ENCODE results near the gene ADIPOQ.
"Not testable (repeated sequence)": the region's sequence is repeated elsewhere in the genome, so short reads cannot be mapped to it uniquely, and the experiment has no call there.

Gene ADIPOQ

GRCh38 chr3:186854146-186854545, 11.6 kb downstream of the ADIPOQ start:
- no peaks in the 10 kb centered on the region for H3K4me1 ChIP-seq (ENCODE audit: control insufficient read depth, insufficient read depth, low read length)
- no peak overlapping the region for H3K9ac ChIP-seq (ENCODE audit: low read depth, low read length)
- no peak overlapping the region for H3K4me3 ChIP-seq (ENCODE audit: low read length)
- H3K4me2 ChIP-seq (ENCODE audit: low read length): no peak overlapping the region
- H3K9me3 ChIP-seq (replicated peaks; ENCODE audit: low read length): no peaks in the 10 kb centered on the region
- peaks cover 6% of the 10 kb centered on the region for H3K27me3 ChIP-seq (ENCODE audit: control insufficient read depth, insufficient read depth, low read length)
- H3K36me3 ChIP-seq (ENCODE audit: insufficient read depth, low read length): no peaks in the 10 kb centered on the region

- no peaks in the 10 kb centered on the region for H3K36me3 ChIP-seq (ENCODE audit: insufficient read depth, low read length)
- H3K4me3 ChIP-seq (ENCODE audit: low read length): no peak overlapping the region
- H3K4me2 ChIP-seq (ENCODE audit: low read length): no peak overlapping the region
- H3K9ac ChIP-seq (ENCODE audit: low read depth, low read length): no peak overlapping the region
- no peaks in the 10 kb centered on the region for H3K9me3 ChIP-seq (replicated peaks; ENCODE audit: low read length)
- H3K27me3 ChIP-seq (ENCODE audit: control insufficient read depth, insufficient read depth, low read length): peaks cover 6% of the 10 kb centered on the region
- no peaks in the 10 kb centered on the region for H3K4me1 ChIP-seq (ENCODE audit: control insufficient read depth, insufficient read depth, low read length)
These were observed 12.4 kb downstream of the ADIPOQ start for GRCh38 chr3:186854954-186855353.

GRCh38 chr3:186857743-186858142, 15.2 kb downstream of the ADIPOQ start:
- Histone ChIP-seq H3K36me3 (ENCODE audit: insufficient read depth, low read length) (no peaks in the 10 kb centered on the region), H3K4me3 (ENCODE audit: low read length) (no peak overlapping the region), H3K27me3 (ENCODE audit: control insufficient read depth, insufficient read depth, low read length) (no peaks in the 10 kb centered on the region), H3K9ac (ENCODE audit: low read depth, low read length) (no peak overlapping the region), H3K4me2 (ENCODE audit: low read length) (no peak overlapping the region), H3K4me1 (ENCODE audit: control insufficient read depth, insufficient read depth, low read length) (no peaks in the 10 kb centered on the region), H3K9me3 (replicated peaks; ENCODE audit: low read length) (no peaks in the 10 kb centered on the region)

GRCh38 chr3:186865215-186865853, 22.8 kb downstream of the ADIPOQ start:
- not testable (repeated sequence) for H3K4me1 ChIP-seq (ENCODE audit: control insufficient read depth, insufficient read depth, low read length); H3K27me3 ChIP-seq (ENCODE audit: control insufficient read depth, insufficient read depth, low read length); H3K9me3 ChIP-seq (replicated peaks; ENCODE audit: low read length); H3K4me3 ChIP-seq (ENCODE audit: low read length); H3K4me2 ChIP-seq (ENCODE audit: low read length); H3K9ac ChIP-seq (ENCODE audit: low read depth, low read length); H3K36me3 ChIP-seq (ENCODE audit: insufficient read depth, low read length)

- H3K4me3 ChIP-seq (ENCODE audit: low read length); H3K9ac ChIP-seq (ENCODE audit: low read depth, low read length); H3K27me3 ChIP-seq (ENCODE audit: control insufficient read depth, insufficient read depth, low read length); H3K4me1 ChIP-seq (ENCODE audit: control insufficient read depth, insufficient read depth, low read length); H3K4me2 ChIP-seq (ENCODE audit: low read length); H3K36me3 ChIP-seq (ENCODE audit: insufficient read depth, low read length); H3K9me3 ChIP-seq (replicated peaks; ENCODE audit: low read length): not testable (repeated sequence)
These were observed 23.6 kb downstream of the ADIPOQ start for GRCh38 chr3:186866095-186866494.

- Histone ChIP-seq H3K9me3 (replicated peaks; ENCODE audit: low read length) (no peaks in the 10 kb centered on the region), H3K36me3 (ENCODE audit: insufficient read depth, low read length) (no peaks in the 10 kb centered on the region), H3K4me1 (ENCODE audit: control insufficient read depth, insufficient read depth, low read length) (no peaks in the 10 kb centered on the region), H3K9ac (ENCODE audit: low read depth, low read length) (no peak overlapping the region), H3K4me3 (ENCODE audit: low read length) (no peak overlapping the region), H3K27me3 (ENCODE audit: control insufficient read depth, insufficient read depth, low read length) (no peaks in the 10 kb centered on the region), H3K4me2 (ENCODE audit: low read length) (no peak overlapping the region)
These were observed 27.0 kb downstream of the ADIPOQ start for GRCh38 chr3:186869253-186870100.

GRCh38 chr3:186870421-186871201, 28.1 kb downstream of the ADIPOQ start:
- H3K4me2 ChIP-seq (ENCODE audit: low read length): no peak overlapping the region
- H3K4me3 ChIP-seq (ENCODE audit: low read length): no peak overlapping the region
- no peaks in the 10 kb centered on the region for H3K27me3 ChIP-seq (ENCODE audit: control insufficient read depth, insufficient read depth, low read length)
- H3K9ac ChIP-seq (ENCODE audit: low read depth, low read length): no peak overlapping the region
- no peaks in the 10 kb centered on the region for H3K9me3 ChIP-seq (replicated peaks; ENCODE audit: low read length)
- no peaks in the 10 kb centered on the region for H3K36me3 ChIP-seq (ENCODE audit: insufficient read depth, low read length)
- no peaks in the 10 kb centered on the region for H3K4me1 ChIP-seq (ENCODE audit: control insufficient read depth, insufficient read depth, low read length)

GRCh38 chr3:186871403-186871924, 29.0 kb downstream of the ADIPOQ start:
- Histone ChIP-seq H3K27me3 (ENCODE audit: control insufficient read depth, insufficient read depth, low read length) (no peaks in the 10 kb centered on the region), H3K9ac (ENCODE audit: low read depth, low read length) (no peak overlapping the region), H3K9me3 (replicated peaks; ENCODE audit: low read length) (no peaks in the 10 kb centered on the region), H3K4me2 (ENCODE audit: low read length) (no peak overlapping the region), H3K36me3 (ENCODE audit: insufficient read depth, low read length) (no peaks in the 10 kb centered on the region), H3K4me1 (ENCODE audit: control insufficient read depth, insufficient read depth, low read length) (no peaks in the 10 kb centered on the region), H3K4me3 (ENCODE audit: low read length) (no peak overlapping the region)

- H3K36me3 ChIP-seq (ENCODE audit: insufficient read depth, low read length); H3K9me3 ChIP-seq (replicated peaks; ENCODE audit: low read length); H3K9ac ChIP-seq (ENCODE audit: low read depth, low read length); H3K4me3 ChIP-seq (ENCODE audit: low read length); H3K4me2 ChIP-seq (ENCODE audit: low read length); H3K4me1 ChIP-seq (ENCODE audit: control insufficient read depth, insufficient read depth, low read length); H3K27me3 ChIP-seq (ENCODE audit: control insufficient read depth, insufficient read depth, low read length): not testable (repeated sequence)
These were observed 31.3 kb downstream of the ADIPOQ start for GRCh38 chr3:186873796-186874195.

GRCh38 chr3:186874216-186874615, 31.7 kb downstream of the ADIPOQ start:
- H3K9ac ChIP-seq (ENCODE audit: low read depth, low read length); H3K27me3 ChIP-seq (ENCODE audit: control insufficient read depth, insufficient read depth, low read length); H3K9me3 ChIP-seq (replicated peaks; ENCODE audit: low read length); H3K4me1 ChIP-seq (ENCODE audit: control insufficient read depth, insufficient read depth, low read length); H3K4me2 ChIP-seq (ENCODE audit: low read length); H3K36me3 ChIP-seq (ENCODE audit: insufficient read depth, low read length); H3K4me3 ChIP-seq (ENCODE audit: low read length): not testable (repeated sequence)

- not testable (repeated sequence) for H3K4me3 ChIP-seq (ENCODE audit: low read length); H3K9me3 ChIP-seq (replicated peaks; ENCODE audit: low read length); H3K4me1 ChIP-seq (ENCODE audit: control insufficient read depth, insufficient read depth, low read length); H3K9ac ChIP-seq (ENCODE audit: low read depth, low read length); H3K27me3 ChIP-seq (ENCODE audit: control insufficient read depth, insufficient read depth, low read length); H3K4me2 ChIP-seq (ENCODE audit: low read length); H3K36me3 ChIP-seq (ENCODE audit: insufficient read depth, low read length)
These were observed 32.3 kb downstream of the ADIPOQ start for GRCh38 chr3:186874841-186875240.
